B cell (primary cell): Measurements from ENCODE around the gene SEC14L5. TPM values are rescaled to one million over a fixed set of nuclear protein-coding genes. Genes with fewer than 3 reads are reported as not detected.

ENCODE experiments used
- ATAC-seq: fragments of 200-7000 bp; cut with Tn5 transposase; one replicate; pipeline ENCODE4 v1.10.0; 2021; ENCODE audit warnings: low read depth, mild to moderate bottlenecking, moderate number of reproducible peaks, moderate library complexity
- CTCF ChIA-PET: fragments of 350-600 bp; sonication (Branson Sonifier 250); formaldehyde crosslinking; loops from one replicate; lab custom pipeline; 2021; ENCODE audit warnings: antibody characterized with exemption, inconsistent platforms; lab: Charles Lee
- POLR2A ChIA-PET: fragments of 350-600 bp; sonication (Branson Sonifier 250); formaldehyde crosslinking; loops from one replicate; lab custom pipeline; 2021; ENCODE audit warnings: antibody characterized with exemption; lab: Charles Lee
- DNase-seq: peaks from one replicate; pipeline ENCODE4 v3.0.0; 2013
- H2AFZ ChIP-seq: 2 replicates; pipeline ENCODE4 v1.6.1; 2012; ENCODE audit warnings: mild to moderate bottlenecking, low read depth, low read length; ENCODE audit not compliant: insufficient read depth, poor library complexity, severe bottlenecking
- H3K27ac ChIP-seq, 2 donors: 1 replicate in 1 of 2; 2 replicates in 1 of 2; pipeline ENCODE4 v1.5.1; 2012 to 2013; ENCODE audit warnings: low read length in 2 of 2, mild to moderate bottlenecking in 2 of 2, moderate library complexity in 1 of 2
- H3K27me3 ChIP-seq, 4 experiments: fragments of 200-600 bp in 1 of 4; sonication (generic) in 1 of 4; replicated peaks in 1 of 4; 1 replicate in 2 of 4; 2 replicates in 2 of 4; pipeline versions ENCODE4 v1.6.1 to v1.7.0; 2013 to 2016; ENCODE audit warnings: low read length in 3 of 4, mild to moderate bottlenecking in 2 of 4, mixed read lengths in 1 of 4, moderate library complexity in 1 of 4; ENCODE audit not compliant: insufficient read depth in 4 of 4, control insufficient read depth in 3 of 4; ENCODE audit errors: control extremely low read depth in 1 of 4
- H3K36me3 ChIP-seq, 2 experiments: replicated peaks in 1 of 2; 1 replicate in 1 of 2; 2 replicates in 1 of 2; pipeline versions ENCODE4 v1.6.1 to v1.7.1; 2013; ENCODE audit warnings: low read length in 1 of 2; ENCODE audit not compliant: insufficient read depth in 2 of 2, control insufficient read depth in 1 of 2; ENCODE audit errors: control extremely low read depth in 1 of 2, extremely low read depth in 1 of 2
- H3K4me1 ChIP-seq, 2 donors: fragments of 200-600 bp in 1 of 2; sonication (generic) in 1 of 2; 1 replicate in 1 of 2; 2 replicates in 1 of 2; pipeline versions ENCODE4 v1.5.1 to v1.6.1; 2013 to 2017; ENCODE audit warnings: low read length in 2 of 2; ENCODE audit not compliant: control insufficient read depth in 2 of 2, insufficient read depth in 2 of 2
- H3K4me2 ChIP-seq: replicated peaks from 2 replicates; pipeline ENCODE3; 2012; ENCODE audit warnings: mild to moderate bottlenecking, low read depth, low read length; ENCODE audit not compliant: poor library complexity, severe bottlenecking
- H3K4me3 ChIP-seq, 5 experiments: fragments of 200-600 bp in 1 of 5; sonication (generic) in 1 of 5; 1 replicate in 3 of 5; 2 replicates in 2 of 5; pipeline versions ENCODE4 v1.5.1 to v1.7.0; 2011 to 2016; ENCODE audit warnings: low read length in 4 of 5, mild to moderate bottlenecking in 4 of 5, low read depth in 2 of 5, control low read depth in 1 of 5, moderate library complexity in 1 of 5; ENCODE audit not compliant: insufficient read depth in 1 of 5; ENCODE audit errors: control extremely low read depth in 1 of 5, extremely low read depth in 1 of 5
- H3K79me2 ChIP-seq: fragments of 200-600 bp; sonication (generic); one replicate; pipeline ENCODE4 v1.6.0; 2016; ENCODE audit warnings: low read length; ENCODE audit not compliant: control insufficient read depth, insufficient read depth
- H3K9ac ChIP-seq: fragments of 200-600 bp; sonication (generic); 2 replicates; pipeline ENCODE4 v1.6.1; 2017; ENCODE audit warnings: mild to moderate bottlenecking, low read length, moderate library complexity
- H3K9me3 ChIP-seq, 3 donors: one replicate each; pipeline versions ENCODE4 v1.6.1 to v1.7.1; 2013; ENCODE audit warnings: low read length in 2 of 3; ENCODE audit not compliant: control insufficient read depth in 2 of 3, insufficient read depth in 1 of 3; ENCODE audit errors: control extremely low read depth in 1 of 3
- H4K20me1 ChIP-seq: 2 replicates; pipeline ENCODE4 v1.6.0; 2012; ENCODE audit warnings: mild to moderate bottlenecking, low read length; ENCODE audit not compliant: insufficient read depth, control insufficient read depth, poor library complexity, severe bottlenecking
- H3K27ac Mint-ChIP-seq: one replicate; pipeline ENCODE4 v1.8.0; 2021; ENCODE audit warnings: mixed read lengths
- H3K27me3 Mint-ChIP-seq: one replicate; pipeline ENCODE4 v1.8.0; 2021; ENCODE audit warnings: mixed read lengths
- H3K4me1 Mint-ChIP-seq: one replicate; pipeline ENCODE4 v1.8.0; 2021; ENCODE audit warnings: mixed read lengths
- H3K4me3 Mint-ChIP-seq: one replicate; pipeline ENCODE4 v1.8.0; 2021; ENCODE audit warnings: mixed read lengths
- H3K9me3 Mint-ChIP-seq: one replicate; pipeline ENCODE4 v1.8.0; 2022; ENCODE audit warnings: mixed read lengths; ENCODE audit not compliant: insufficient read depth
- EZH2 ChIP-seq: IDR thresholded peaks from 2 replicates; pipeline ENCODE4 v1.6.1; 2012; ENCODE audit warnings: borderline replicate concordance, low read depth, mild to moderate bottlenecking, moderate library complexity, low read length; ENCODE audit not compliant: insufficient read depth, poor library complexity, severe bottlenecking
- WGBS: methylation state at CpG from one replicate; pipeline ENCODE4 v1.1.5; 2013; ENCODE audit warnings: missing lambda C conversion rate; ENCODE audit not compliant: insufficient coverage; 5-methylcytosine and 5-hydroxymethylcytosine counted together
- intact Hi-C: fragments of 100-400 bp; cut with micrococcal nuclease; formaldehyde crosslinking; loops from one replicate; pipeline ENCODE4 v1.10.0; 2022
- polyA plus RNA-seq: library from polyadenylated mRNA; depleted of rRNA; stranded (reverse); fragments of >200 nt; gene quantifications from 2 replicates; pipeline ENCODE4 v1.2.3, GENCODE V29; 2012
- total RNA-seq, 2 donors: library from RNA; stranded (reverse); fragments of 120-200 nt in 1 of 2; gene quantifications; 1 replicate in 1 of 2; 2 replicates in 1 of 2; pipeline versions ENCODE4 v1.2.3 to v1.2.4, GENCODE V29; 2013 to 2022
- TF ChIP-seq, protein P1 (sequence below): fragments of 200-600 bp; IDR thresholded peaks from one replicate; pipeline ENCODE4 v1.8.0; 2022; ENCODE audit warnings: antibody characterized with exemption, mild to moderate bottlenecking

Gene SEC14L5
- total and polyA plus RNA-seq, 2 donors (not counting 1 experiment from before 2014, with no cell fraction given): not detected

GRCh38 chr16:5001571-5001970 is 43.4 kb downstream of the SEC14L5 start:
- Histone ChIP-seq H3K36me3 (no peaks in the 10 kb centered on the region), H3K27ac (no peak overlapping the region), H3K4me3 (no peak overlapping the region), H2AFZ (no peak overlapping the region), H3K27me3 (peaks cover 0 to 15% (median 0%) of the 10 kb centered on the region in 4 experiments), H4K20me1 (no peaks in the 10 kb centered on the region), H3K4me2 (no peak overlapping the region), H3K9me3 (no peaks in the 10 kb centered on the region), H3K4me1 (no peaks in the 10 kb centered on the region), H3K9ac (no peak overlapping the region), H3K79me2 (no peaks in the 10 kb centered on the region)
- CTCF ChIA-PET: no interaction called here
- peaks cover 20% of the 10 kb centered on the region for H3K27me3 Mint-ChIP-seq
- H3K4me1 Mint-ChIP-seq: peaks cover 2% of the 10 kb centered on the region
- no peaks in the 10 kb centered on the region for H3K9me3 Mint-ChIP-seq
- H3K4me3 Mint-ChIP-seq: no peak overlapping the region
- no peak for DNase-seq
- intact Hi-C loops: no loop called here
- TF ChIP-seq EZH2: no peak
- TF ChIP-seq, protein P1, sequence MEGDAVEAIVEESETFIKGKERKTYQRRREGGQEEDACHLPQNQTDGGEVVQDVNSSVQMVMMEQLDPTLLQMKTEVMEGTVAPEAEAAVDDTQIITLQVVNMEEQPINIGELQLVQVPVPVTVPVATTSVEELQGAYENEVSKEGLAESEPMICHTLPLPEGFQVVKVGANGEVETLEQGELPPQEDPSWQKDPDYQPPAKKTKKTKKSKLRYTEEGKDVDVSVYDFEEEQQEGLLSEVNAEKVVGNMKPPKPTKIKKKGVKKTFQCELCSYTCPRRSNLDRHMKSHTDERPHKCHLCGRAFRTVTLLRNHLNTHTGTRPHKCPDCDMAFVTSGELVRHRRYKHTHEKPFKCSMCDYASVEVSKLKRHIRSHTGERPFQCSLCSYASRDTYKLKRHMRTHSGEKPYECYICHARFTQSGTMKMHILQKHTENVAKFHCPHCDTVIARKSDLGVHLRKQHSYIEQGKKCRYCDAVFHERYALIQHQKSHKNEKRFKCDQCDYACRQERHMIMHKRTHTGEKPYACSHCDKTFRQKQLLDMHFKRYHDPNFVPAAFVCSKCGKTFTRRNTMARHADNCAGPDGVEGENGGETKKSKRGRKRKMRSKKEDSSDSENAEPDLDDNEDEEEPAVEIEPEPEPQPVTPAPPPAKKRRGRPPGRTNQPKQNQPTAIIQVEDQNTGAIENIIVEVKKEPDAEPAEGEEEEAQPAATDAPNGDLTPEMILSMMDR: no peak
- ATAC-seq: no peak
- POLR2A ChIA-PET: no interaction called here
- H3K27ac Mint-ChIP-seq: no peak overlapping the region
- 20% methylated on average over 7 of the region's 7 CpGs for WGBS

- WGBS: no CpG with 5 or more reads among the region's 6 CpGs
- no peak overlapping the region for H3K9ac ChIP-seq
- Mint-ChIP-seq H3K27me3 (peaks cover 17% of the 10 kb centered on the region), H3K4me1 (peaks cover 2% of the 10 kb centered on the region), H3K27ac (no peak overlapping the region), H3K4me3 (no peak overlapping the region), H3K9me3 (no peaks in the 10 kb centered on the region)
- TF ChIP-seq, protein P1: no peak
- no peak for TF ChIP-seq EZH2
- peaks cover 0 to 12% (median 0%) of the 10 kb centered on the region in 4 experiments for H3K27me3 ChIP-seq
- H4K20me1 ChIP-seq: no peaks in the 10 kb centered on the region
- no peak overlapping the region for H3K4me2 ChIP-seq
- no peak overlapping the region for H3K27ac ChIP-seq
- no peaks in the 10 kb centered on the region for H3K79me2 ChIP-seq
- ChIA-PET CTCF (no interaction called here), POLR2A (no interaction called here)
- H3K36me3 ChIP-seq: no peaks in the 10 kb centered on the region
- no peaks in the 10 kb centered on the region for H3K4me1 ChIP-seq
- H3K9me3 ChIP-seq: no peaks in the 10 kb centered on the region
- ATAC-seq: no peak
- no peak overlapping the region for H3K4me3 ChIP-seq
- no peak overlapping the region for H2AFZ ChIP-seq
- no peak for DNase-seq
- intact Hi-C loops: no loop called here
These were observed 43.9 kb downstream of the SEC14L5 start for GRCh38 chr16:5001986-5002385.
